Measurements from ENCODE around the gene PIP5K1C. TPM values are rescaled to one million over a fixed set of nuclear protein-coding genes. Genes with fewer than 3 reads are reported as not detected.

PIP5K1C gene
- total RNA-seq, 1 experiment from 2014 or later, result 26.9 TPM

- TF ChIP-seq, protein P1, sequence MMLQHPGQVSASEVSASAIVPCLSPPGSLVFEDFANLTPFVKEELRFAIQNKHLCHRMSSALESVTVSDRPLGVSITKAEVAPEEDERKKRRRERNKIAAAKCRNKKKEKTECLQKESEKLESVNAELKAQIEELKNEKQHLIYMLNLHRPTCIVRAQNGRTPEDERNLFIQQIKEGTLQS (IDR thresholded peaks at IDR 0.05), result no peak
- TF ChIP-seq TCF7L2 (IDR thresholded peaks at IDR 0.05; ENCODE audit: borderline replicate concordance, extremely low read depth, insufficient read depth, insufficient read length) (no peak), ZBTB33 (IDR thresholded peaks at IDR 0.05; ENCODE audit: extremely low read depth, insufficient replicate concordance, low read length) (no peak)
Measured at GRCh38 chr19:3611841-3612240, 88.4 kb downstream of the PIP5K1C start (continued).

DNA sequence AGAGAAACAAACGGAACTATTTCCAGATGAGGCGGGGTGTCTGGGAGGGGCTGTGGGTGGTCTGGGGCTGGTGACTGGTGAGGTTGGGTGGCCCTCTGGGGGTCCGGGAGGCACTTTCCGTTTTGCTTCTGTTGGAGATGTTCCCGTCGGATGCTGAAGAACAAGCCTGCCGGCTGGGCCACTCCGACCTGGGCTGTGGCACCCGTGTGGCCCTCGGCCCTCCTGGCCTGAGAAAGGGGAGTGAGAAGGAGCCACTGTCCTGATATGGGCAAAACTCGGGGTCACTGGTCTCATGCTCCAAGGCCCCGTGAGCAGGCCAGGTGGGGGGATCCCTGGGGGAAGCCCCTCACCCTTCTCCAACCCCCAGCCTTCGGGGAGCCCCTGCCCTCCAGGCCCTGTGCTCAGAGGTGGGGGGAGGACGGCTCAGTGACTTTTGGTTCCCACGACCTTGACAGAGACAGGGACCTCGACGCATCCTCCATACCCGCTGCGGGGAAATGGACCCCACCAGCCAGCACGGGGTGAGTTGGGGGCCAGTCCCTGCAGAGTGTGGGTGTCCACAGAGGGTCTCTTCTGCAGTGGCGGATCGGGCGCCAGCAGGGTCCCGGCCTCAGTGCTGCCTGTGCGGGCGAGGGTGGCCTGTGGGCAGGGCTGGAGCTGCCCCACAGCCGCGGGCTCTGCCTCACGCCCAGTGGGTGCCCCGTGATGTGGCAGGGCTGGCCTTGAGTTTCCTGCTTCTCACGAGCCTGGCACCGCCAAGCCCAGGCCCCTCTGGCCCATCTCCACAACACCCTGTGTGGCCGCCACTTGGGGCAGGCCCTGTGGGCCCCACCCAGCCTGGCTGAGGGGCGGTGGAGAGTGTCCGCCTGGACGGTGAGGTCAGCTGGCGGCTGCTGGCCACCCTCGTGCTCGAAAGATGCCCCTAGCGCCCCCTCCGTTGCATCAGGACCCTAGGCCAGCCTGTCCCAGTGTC, 89.2 kb downstream of the PIP5K1C start:
- peaks cover 0 to 7% of the 10 kb centered on the region in 2 experiments; a peak in 1 of 4 replicates for H3K36me3 ChIP-seq (ENCODE audit: control insufficient read depth in 1 of 2, insufficient read depth in 2 of 2, low read length in 2 of 2)
- intact Hi-C loops (cut with micrococcal nuclease), result no loop called here
- BruUV-seq (replicated peaks), result no TSS peak
- H2AFZ ChIP-seq (ENCODE audit: low read depth, low read length, poor library complexity, severe bottlenecking), result no peak overlapping the region
- H4K20me1 ChIP-seq (ENCODE audit: insufficient read depth), result no peaks in the 10 kb centered on the region
- H3K79me2 ChIP-seq (ENCODE audit: insufficient read depth, low read length), result no peaks in the 10 kb centered on the region
- no peak overlapping the region for H3K9ac ChIP-seq (ENCODE audit: low read length)
- peaks cover 7 to 19% of the 10 kb centered on the region in 2 experiments for H3K4me1 ChIP-seq (ENCODE audit: control insufficient read depth in 1 of 2, insufficient read depth in 2 of 2, low read length in 2 of 2)
- DNase-seq (ENCODE audit: low read depth, low spot score) (no peak), ATAC-seq (no peak)
- no peak overlapping the region for H3K4me2 ChIP-seq (ENCODE audit: low read length)
- no peaks in the 10 kb centered on the region for H3K9me3 ChIP-seq (ENCODE audit: control insufficient read depth in 1 of 2, insufficient read depth in 1 of 2, low read depth in 1 of 2, low read length in 2 of 2)
- TF ChIP-seq POLR2AphosphoS5 (IDR thresholded peaks at IDR 0.05; ENCODE audit: low read depth, low read length) (no peak), SP1 (IDR thresholded peaks at IDR 0.05; ENCODE audit: low read depth) (no peak), SRF (IDR thresholded peaks at IDR 0.05; ENCODE audit: low read depth) (no peak), TCF7L2 (IDR thresholded peaks at IDR 0.05; ENCODE audit: borderline replicate concordance, extremely low read depth, insufficient read depth, insufficient read length) (no peak), EZH2phosphoT487 (IDR thresholded peaks at IDR 0.05; ENCODE audit: borderline replicate concordance) (no peak), RAD21 (IDR thresholded peaks at IDR 0.05; ENCODE audit: low read depth) (no peak), ZNF274 (IDR thresholded peaks at IDR 0.05; ENCODE audit: low read depth, low read length) (no peak), ELF1 (IDR thresholded peaks at IDR 0.05; ENCODE audit: borderline replicate concordance, low read depth) (no peak), ZBTB33 (IDR thresholded peaks at IDR 0.05; ENCODE audit: extremely low read depth, insufficient replicate concordance, low read length) (no peak), CBX3 (IDR thresholded peaks at IDR 0.05; ENCODE audit: low read depth) (no peak), EZH2 (IDR thresholded peaks at IDR 0.05) (no peak), EGR1 (IDR thresholded peaks at IDR 0.05; ENCODE audit: low read depth) (no peak), JUND (IDR thresholded peaks at IDR 0.05) (no peak)
- TF ChIP-seq, protein P1 (IDR thresholded peaks at IDR 0.05), result no peak
- ChIA-PET POLR2A (no interaction called here), CTCF (no interaction called here), RAD21 (ENCODE audit: low non-redundant PET in 1 of 2, low total read pairs in 2 of 2, uncharacterized antibody in 2 of 2, unreplicated experiment in 2 of 2) (no interaction called here)
- no peaks in the 10 kb centered on the region for H3K27me3 ChIP-seq (ENCODE audit: insufficient read depth, low read length)
- no peaks in the 10 kb centered on the region for H3K9me2 ChIP-seq (ENCODE audit: insufficient read depth)
- H3K4me3 ChIP-seq (replicated peaks in 1 of 2; ENCODE audit: low read depth in 1 of 2, low read length in 2 of 2), result no peak overlapping the region
- H3K27ac ChIP-seq (ENCODE audit: low read depth, low read length), result no peak overlapping the region
